ENCODE results near the gene GBGT1. TPM values are rescaled to one million over a fixed set of nuclear protein-coding genes. Genes with fewer than 3 reads are reported as not detected.

Gene GBGT1
- total and polyA plus RNA-seq, 2 experiments from 2014 or later = 3.7 to 22.4 TPM

DNA sequence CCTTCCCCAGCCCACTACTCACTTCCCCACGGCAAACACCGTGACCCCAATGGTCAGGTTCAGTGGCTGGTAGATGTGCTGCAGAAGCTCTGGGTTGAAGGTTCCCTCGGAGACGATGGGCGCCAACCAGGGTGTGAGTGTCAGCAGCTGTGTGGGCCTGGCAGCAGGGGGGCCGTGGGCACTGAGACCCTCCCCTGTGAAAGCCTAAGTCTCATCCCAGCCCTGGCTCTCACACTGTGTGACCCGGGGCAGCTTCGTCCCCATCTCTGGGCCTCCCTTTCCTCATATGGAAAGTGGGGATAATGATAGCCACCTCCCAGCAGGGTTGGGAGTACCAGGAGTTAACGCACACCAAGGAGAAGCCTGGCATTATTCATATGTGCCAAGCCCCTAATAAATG lies 8.6 kb downstream of the GBGT1 start:
- Mint-ChIP-seq H3K4me1 (no peaks in the 10 kb centered on the region; the same call in 2 of the 3 replicates), H3K4me3 (no peak overlapping the region), H3K9me3 (no peaks in the 10 kb centered on the region), H3K27me3 (ENCODE audit: insufficient read depth, low read depth, poor library complexity) (peaks cover 6% of the 10 kb centered on the region), H3K27ac (no peak overlapping the region), H3K36me3 (ENCODE audit: low read depth) (peaks cover 13% of the 10 kb centered on the region; the same call in 2 of the 3 replicates)
- Histone ChIP-seq H3K79me2 (replicated peaks; ENCODE audit: insufficient read depth) (no peaks in the 10 kb centered on the region), H3K4me3 (no peak overlapping the region), H3K27me3 (ENCODE audit: insufficient read depth) (no peaks in the 10 kb centered on the region), H3K9me2 (ENCODE audit: insufficient read depth) (no peaks in the 10 kb centered on the region), H3K27ac (ENCODE audit: low read depth) (no peak overlapping the region), H2AFZ (no peak overlapping the region), H3K36me3 (ENCODE audit: insufficient read depth) (no peaks in the 10 kb centered on the region), H4K20me1 (replicated peaks; ENCODE audit: insufficient read depth) (no peaks in the 10 kb centered on the region; the same call in 1 of the 2 replicates), H3K4me2 (no peak overlapping the region), H3F3A (replicated peaks; ENCODE audit: low read depth) (no peaks in the 10 kb centered on the region), H3K4me1 (ENCODE audit: insufficient read depth) (no peaks in the 10 kb centered on the region)
- no peak for ATAC-seq
- TF ChIP-seq, protein P1, sequence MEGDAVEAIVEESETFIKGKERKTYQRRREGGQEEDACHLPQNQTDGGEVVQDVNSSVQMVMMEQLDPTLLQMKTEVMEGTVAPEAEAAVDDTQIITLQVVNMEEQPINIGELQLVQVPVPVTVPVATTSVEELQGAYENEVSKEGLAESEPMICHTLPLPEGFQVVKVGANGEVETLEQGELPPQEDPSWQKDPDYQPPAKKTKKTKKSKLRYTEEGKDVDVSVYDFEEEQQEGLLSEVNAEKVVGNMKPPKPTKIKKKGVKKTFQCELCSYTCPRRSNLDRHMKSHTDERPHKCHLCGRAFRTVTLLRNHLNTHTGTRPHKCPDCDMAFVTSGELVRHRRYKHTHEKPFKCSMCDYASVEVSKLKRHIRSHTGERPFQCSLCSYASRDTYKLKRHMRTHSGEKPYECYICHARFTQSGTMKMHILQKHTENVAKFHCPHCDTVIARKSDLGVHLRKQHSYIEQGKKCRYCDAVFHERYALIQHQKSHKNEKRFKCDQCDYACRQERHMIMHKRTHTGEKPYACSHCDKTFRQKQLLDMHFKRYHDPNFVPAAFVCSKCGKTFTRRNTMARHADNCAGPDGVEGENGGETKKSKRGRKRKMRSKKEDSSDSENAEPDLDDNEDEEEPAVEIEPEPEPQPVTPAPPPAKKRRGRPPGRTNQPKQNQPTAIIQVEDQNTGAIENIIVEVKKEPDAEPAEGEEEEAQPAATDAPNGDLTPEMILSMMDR (conservative IDR thresholded peaks at IDR 0.05; ENCODE audit: low read depth in 2 of 2) = no peak
- TF ChIP-seq JUNB (IDR thresholded peaks at IDR 0.05; ENCODE audit: unreplicated experiment) = no peak
- TF ChIP-seq ZNF331 (CRISPR knock-in tag; IDR thresholded peaks at IDR 0.05; ENCODE audit: low read depth) = no peak
- TF ChIP-seq, protein P2, sequence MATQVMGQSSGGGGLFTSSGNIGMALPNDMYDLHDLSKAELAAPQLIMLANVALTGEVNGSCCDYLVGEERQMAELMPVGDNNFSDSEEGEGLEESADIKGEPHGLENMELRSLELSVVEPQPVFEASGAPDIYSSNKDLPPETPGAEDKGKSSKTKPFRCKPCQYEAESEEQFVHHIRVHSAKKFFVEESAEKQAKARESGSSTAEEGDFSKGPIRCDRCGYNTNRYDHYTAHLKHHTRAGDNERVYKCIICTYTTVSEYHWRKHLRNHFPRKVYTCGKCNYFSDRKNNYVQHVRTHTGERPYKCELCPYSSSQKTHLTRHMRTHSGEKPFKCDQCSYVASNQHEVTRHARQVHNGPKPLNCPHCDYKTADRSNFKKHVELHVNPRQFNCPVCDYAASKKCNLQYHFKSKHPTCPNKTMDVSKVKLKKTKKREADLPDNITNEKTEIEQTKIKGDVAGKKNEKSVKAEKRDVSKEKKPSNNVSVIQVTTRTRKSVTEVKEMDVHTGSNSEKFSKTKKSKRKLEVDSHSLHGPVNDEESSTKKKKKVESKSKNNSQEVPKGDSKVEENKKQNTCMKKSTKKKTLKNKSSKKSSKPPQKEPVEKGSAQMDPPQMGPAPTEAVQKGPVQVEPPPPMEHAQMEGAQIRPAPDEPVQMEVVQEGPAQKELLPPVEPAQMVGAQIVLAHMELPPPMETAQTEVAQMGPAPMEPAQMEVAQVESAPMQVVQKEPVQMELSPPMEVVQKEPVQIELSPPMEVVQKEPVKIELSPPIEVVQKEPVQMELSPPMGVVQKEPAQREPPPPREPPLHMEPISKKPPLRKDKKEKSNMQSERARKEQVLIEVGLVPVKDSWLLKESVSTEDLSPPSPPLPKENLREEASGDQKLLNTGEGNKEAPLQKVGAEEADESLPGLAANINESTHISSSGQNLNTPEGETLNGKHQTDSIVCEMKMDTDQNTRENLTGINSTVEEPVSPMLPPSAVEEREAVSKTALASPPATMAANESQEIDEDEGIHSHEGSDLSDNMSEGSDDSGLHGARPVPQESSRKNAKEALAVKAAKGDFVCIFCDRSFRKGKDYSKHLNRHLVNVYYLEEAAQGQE (IDR thresholded peaks at IDR 0.05; ENCODE audit: unreplicated experiment) = no peak
- no peak for TF ChIP-seq STAT1 (IDR thresholded peaks at IDR 0.05; ENCODE audit: unreplicated experiment)
- TF ChIP-seq, protein P3, sequence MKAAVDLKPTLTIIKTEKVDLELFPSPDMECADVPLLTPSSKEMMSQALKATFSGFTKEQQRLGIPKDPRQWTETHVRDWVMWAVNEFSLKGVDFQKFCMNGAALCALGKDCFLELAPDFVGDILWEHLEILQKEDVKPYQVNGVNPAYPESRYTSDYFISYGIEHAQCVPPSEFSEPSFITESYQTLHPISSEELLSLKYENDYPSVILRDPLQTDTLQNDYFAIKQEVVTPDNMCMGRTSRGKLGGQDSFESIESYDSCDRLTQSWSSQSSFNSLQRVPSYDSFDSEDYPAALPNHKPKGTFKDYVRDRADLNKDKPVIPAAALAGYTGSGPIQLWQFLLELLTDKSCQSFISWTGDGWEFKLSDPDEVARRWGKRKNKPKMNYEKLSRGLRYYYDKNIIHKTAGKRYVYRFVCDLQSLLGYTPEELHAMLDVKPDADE (IDR thresholded peaks at IDR 0.05) = no peak
- no peak for TF ChIP-seq POLR2AphosphoS5 (IDR thresholded peaks at IDR 0.05; ENCODE audit: low read depth)
- TF ChIP-seq, protein P4, sequence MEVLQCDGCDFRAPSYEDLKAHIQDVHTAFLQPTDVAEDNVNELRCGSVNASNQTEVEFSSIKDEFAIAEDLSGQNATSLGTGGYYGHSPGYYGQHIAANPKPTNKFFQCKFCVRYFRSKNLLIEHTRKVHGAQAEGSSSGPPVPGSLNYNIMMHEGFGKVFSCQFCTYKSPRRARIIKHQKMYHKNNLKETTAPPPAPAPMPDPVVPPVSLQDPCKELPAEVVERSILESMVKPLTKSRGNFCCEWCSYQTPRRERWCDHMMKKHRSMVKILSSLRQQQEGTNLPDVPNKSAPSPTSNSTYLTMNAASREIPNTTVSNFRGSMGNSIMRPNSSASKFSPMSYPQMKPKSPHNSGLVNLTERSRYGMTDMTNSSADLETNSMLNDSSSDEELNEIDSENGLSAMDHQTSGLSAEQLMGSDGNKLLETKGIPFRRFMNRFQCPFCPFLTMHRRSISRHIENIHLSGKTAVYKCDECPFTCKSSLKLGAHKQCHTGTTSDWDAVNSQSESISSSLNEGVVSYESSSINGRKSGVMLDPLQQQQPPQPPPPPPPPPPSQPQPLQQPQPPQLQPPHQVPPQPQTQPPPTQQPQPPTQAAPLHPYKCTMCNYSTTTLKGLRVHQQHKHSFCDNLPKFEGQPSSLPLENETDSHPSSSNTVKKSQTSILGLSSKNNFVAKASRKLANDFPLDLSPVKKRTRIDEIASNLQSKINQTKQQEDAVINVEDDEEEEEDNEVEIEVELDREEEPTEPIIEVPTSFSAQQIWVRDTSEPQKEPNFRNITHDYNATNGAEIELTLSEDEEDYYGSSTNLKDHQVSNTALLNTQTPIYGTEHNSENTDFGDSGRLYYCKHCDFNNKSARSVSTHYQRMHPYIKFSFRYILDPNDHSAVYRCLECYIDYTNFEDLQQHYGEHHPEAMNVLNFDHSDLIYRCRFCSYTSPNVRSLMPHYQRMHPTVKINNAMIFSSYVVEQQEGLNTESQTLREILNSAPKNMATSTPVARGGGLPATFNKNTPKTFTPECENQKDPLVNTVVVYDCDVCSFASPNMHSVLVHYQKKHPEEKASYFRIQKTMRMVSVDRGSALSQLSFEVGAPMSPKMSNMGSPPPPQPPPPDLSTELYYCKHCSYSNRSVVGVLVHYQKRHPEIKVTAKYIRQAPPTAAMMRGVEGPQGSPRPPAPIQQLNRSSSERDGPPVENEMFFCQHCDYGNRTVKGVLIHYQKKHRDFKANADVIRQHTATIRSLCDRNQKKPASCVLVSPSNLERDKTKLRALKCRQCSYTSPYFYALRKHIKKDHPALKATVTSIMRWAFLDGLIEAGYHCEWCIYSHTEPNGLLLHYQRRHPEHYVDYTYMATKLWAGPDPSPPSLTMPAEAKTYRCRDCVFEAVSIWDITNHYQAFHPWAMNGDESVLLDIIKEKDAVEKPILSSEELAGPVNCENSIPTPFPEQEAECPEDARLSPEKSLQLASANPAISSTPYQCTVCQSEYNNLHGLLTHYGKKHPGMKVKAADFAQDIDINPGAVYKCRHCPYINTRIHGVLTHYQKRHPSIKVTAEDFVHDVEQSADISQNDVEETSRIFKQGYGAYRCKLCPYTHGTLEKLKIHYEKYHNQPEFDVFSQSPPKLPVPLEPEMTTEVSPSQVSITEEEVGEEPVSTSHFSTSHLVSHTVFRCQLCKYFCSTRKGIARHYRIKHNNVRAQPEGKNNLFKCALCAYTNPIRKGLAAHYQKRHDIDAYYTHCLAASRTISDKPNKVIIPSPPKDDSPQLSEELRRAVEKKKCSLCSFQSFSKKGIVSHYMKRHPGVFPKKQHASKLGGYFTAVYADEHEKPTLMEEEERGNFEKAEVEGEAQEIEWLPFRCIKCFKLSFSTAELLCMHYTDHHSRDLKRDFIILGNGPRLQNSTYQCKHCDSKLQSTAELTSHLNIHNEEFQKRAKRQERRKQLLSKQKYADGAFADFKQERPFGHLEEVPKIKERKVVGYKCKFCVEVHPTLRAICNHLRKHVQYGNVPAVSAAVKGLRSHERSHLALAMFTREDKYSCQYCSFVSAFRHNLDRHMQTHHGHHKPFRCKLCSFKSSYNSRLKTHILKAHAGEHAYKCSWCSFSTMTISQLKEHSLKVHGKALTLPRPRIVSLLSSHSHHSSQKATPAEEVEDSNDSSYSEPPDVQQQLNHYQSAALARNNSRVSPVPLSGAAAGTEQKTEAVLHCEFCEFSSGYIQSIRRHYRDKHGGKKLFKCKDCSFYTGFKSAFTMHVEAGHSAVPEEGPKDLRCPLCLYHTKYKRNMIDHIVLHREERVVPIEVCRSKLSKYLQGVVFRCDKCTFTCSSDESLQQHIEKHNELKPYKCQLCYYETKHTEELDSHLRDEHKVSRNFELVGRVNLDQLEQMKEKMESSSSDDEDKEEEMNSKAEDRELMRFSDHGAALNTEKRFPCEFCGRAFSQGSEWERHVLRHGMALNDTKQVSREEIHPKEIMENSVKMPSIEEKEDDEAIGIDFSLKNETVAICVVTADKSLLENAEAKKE (CRISPR knock-in tag; IDR thresholded peaks at IDR 0.05) = no peak
- no peak for TF ChIP-seq EZH2 (IDR thresholded peaks at IDR 0.05; ENCODE audit: low read depth, unreplicated experiment)
- no peak for TF ChIP-seq CREB1 (CRISPR knock-in tag; IDR thresholded peaks at IDR 0.05; ENCODE audit: low read depth)
- TF ChIP-seq ZNF114 (CRISPR knock-in tag; IDR thresholded peaks at IDR 0.05) = no peak
- no peak for TF ChIP-seq EZH2phosphoT487 (IDR thresholded peaks at IDR 0.05; ENCODE audit: unreplicated experiment)
- TF ChIP-seq NANOG (IDR thresholded peaks at IDR 0.05; ENCODE audit: borderline replicate concordance) = no peak
- DNase-seq (ENCODE audit: low spot score) = no peak

Measured in GM23338 (cell line).